Chondrocyte (in vitro differentiated cells): Measurements from ENCODE around the gene CD46. TPM values are rescaled to one million over a fixed set of nuclear protein-coding genes. Genes with fewer than 3 reads are reported as not detected.

Experiments used
- DNase-seq: peaks from one replicate; pipeline ENCODE4 v3.0.0; 2021; ENCODE audit warnings: mixed read lengths, low spot score
- H3K27ac Mint-ChIP-seq: one replicate; pipeline ENCODE4 v1.8.0; 2021; ENCODE audit warnings: mild to moderate bottlenecking, moderate library complexity, mixed read lengths; ENCODE audit not compliant: unreplicated experiment
- H3K27me3 Mint-ChIP-seq: 2 replicates; pipeline ENCODE4 v1.8.0; 2021; ENCODE audit warnings: low read depth, mixed read lengths
- H3K36me3 Mint-ChIP-seq: 2 replicates; pipeline ENCODE4 v1.8.0; 2021; ENCODE audit warnings: low read depth, mixed read lengths
- H3K4me1 Mint-ChIP-seq: 2 replicates; pipeline ENCODE4 v1.8.0; 2021; ENCODE audit warnings: low read depth, mild to moderate bottlenecking, mixed read lengths
- H3K4me3 Mint-ChIP-seq: one replicate; pipeline ENCODE4 v1.8.0; 2021; ENCODE audit warnings: mild to moderate bottlenecking, moderate library complexity, mixed read lengths; ENCODE audit not compliant: unreplicated experiment
- H3K9me3 Mint-ChIP-seq: 2 replicates; pipeline ENCODE4 v1.8.0; 2021; ENCODE audit warnings: low read depth, mixed read lengths
- CTCF ChIP-seq: fragments of 200-600 bp; sonication (generic); IDR thresholded peaks from 2 replicates; pipeline ENCODE4 v1.5.0; 2021; ENCODE audit warnings: antibody characterized with exemption, mild to moderate bottlenecking, moderate library complexity
- total RNA-seq: library from RNA; stranded (reverse); gene quantifications from 3 replicates; pipeline ENCODE4 v1.2.1, GENCODE V29; 2021

The CD46 gene
- total RNA-seq, 1 donor from 2014 or later = 96.4 TPM

- DNase-seq = no peak
- no peak overlapping the region for H3K4me3 Mint-ChIP-seq
- peak overlapping the region; percentile 33 for H3K27ac Mint-ChIP-seq
- no peaks in the 10 kb centered on the region for H3K27me3 Mint-ChIP-seq
- no peak for TF ChIP-seq CTCF
- H3K4me1 Mint-ChIP-seq = peaks cover 25% of the 10 kb centered on the region
- peaks cover 8% of the 10 kb centered on the region for H3K36me3 Mint-ChIP-seq
- no peaks in the 10 kb centered on the region for H3K9me3 Mint-ChIP-seq
These were observed 66.2 kb downstream of the CD46 start for GRCh38 chr1:207817778-207818751.

DNA sequence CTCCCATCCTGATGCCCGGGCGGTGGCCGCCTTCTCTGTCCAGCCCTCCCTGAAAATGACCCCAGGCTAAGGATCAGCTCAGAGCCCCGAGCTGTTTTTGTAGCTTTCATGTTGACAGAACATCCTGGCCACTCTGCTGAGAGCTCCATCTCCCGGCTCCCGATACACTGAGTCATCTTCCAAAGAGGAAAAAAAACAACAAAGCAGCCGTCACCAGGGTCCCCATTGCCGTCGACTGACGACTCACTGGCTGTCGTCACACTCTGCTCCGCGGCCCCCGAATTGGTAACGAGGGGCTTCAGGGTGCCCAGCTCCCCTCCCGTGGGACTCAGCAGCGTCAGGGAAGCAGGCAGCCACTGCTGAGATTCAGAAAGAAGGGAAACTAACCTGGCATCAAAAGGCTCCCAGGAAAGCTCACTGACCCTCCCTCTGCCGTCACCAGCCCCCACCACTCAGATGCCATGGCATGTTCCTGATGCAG lies 67.2 kb downstream of the CD46 start:
- TF ChIP-seq CTCF = peak; percentile 15
- Mint-ChIP-seq H3K27ac (peak overlapping the region; percentile 88), H3K27me3 (no peaks in the 10 kb centered on the region), H3K4me3 (peak overlapping the region; percentile 67), H3K4me1 (peaks cover 33% of the 10 kb centered on the region), H3K36me3 (peaks cover 8% of the 10 kb centered on the region), H3K9me3 (no peaks in the 10 kb centered on the region)
- no peak for DNase-seq

GRCh38 chr1:207820568-207821463 lies 69.0 kb downstream of the CD46 start:
- H3K9me3 Mint-ChIP-seq = no peaks in the 10 kb centered on the region
- no peak overlapping the region for H3K27ac Mint-ChIP-seq
- no peaks in the 10 kb centered on the region for H3K27me3 Mint-ChIP-seq
- peaks cover 43% of the 10 kb centered on the region for H3K4me1 Mint-ChIP-seq
- no peak overlapping the region for H3K4me3 Mint-ChIP-seq
- H3K36me3 Mint-ChIP-seq = no peaks in the 10 kb centered on the region
- DNase-seq = no peak
- TF ChIP-seq CTCF = no peak

GRCh38 chr1:207821464-207822045 lies 69.7 kb downstream of the CD46 start:
- H3K27me3 Mint-ChIP-seq = no peaks in the 10 kb centered on the region
- no peak overlapping the region for H3K27ac Mint-ChIP-seq
- no peaks in the 10 kb centered on the region for H3K9me3 Mint-ChIP-seq
- H3K4me1 Mint-ChIP-seq = peaks cover 47% of the 10 kb centered on the region
- no peaks in the 10 kb centered on the region for H3K36me3 Mint-ChIP-seq
- DNase-seq = no peak
- TF ChIP-seq CTCF = no peak
- no peak overlapping the region for H3K4me3 Mint-ChIP-seq
